ENCODE results near the gene FAM13A.

DNA sequence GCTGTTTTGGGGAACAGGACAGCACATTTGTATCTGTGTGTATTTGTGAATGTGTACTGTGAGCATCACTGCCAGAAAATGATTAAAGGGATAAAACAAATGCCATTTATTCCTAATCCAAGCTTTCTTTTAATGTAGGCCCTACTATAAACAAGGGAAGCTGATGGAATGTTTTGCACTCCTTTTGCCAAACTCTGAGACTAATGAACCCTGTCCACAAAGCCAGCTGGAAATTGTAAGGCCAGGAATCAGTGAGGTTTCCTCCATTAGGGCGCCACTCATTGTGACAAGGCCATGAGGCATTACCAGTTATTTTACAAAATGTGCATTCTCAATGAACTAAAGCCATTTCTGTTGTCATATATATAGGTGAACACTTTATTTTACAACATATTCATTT lies 196.4 kb downstream of the FAM13A start:
- TF ChIP-seq CTCF (conservative IDR thresholded peaks at IDR 0.05) (no peak), EZH2 (IDR thresholded peaks at IDR 0.05; ENCODE audit: low read depth) (no peak)

Data from PC-9 (cell line).